ENCODE results near the gene TRIM3.
"Not testable (repeated sequence)": the region's sequence is repeated elsewhere in the genome, so short reads cannot be mapped to it uniquely, and the experiment has no call there.

TRIM3 gene

DNA sequence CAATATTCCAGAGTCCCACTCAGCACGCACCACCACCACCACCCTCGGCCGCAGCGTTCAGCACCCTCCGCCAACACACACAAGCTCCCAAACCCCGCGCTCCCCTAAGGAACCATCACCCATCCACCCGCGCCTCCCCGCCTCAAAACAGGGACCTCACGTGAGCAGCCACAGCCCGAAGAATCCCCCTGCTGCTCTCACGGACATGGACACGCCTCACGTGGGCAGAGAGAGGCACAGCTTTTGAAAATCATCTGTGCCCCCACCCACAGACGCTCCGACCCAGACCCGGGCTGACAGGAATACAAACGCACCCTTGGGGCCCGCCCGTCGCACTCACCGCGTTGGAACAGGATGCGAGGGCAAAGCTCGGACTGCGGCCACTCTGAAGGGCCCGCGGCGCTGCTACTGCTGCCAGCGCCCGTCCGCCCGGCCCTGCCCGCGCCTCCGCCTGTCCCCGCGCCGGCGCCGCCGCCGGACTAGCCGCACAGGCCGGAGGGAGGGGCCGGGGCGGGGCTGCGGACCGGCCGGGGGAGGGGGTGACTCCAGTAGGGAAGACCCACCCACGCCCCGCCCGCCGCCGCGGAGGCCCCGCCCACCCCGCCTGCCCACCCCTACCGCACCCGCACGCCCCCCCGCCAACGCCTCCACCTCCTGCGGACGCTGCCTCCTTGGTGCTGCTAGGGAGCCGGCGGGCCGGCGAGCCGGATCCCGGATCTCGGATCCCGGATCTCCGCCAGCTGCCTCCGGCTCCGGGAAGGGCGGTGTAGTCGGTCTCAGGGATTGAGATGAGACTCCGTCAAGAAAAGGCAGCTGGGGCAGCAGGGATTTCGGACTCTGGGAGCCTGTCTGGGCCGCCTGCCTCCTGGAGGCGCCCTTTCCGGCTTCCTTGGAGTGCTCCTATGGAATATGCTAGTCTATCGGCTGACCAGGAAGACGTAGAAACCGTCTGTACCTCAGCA, at the start of gene TRIM3:
Gene TRIM3 (minus strand): TSS at position 491 of the 962 bp plus-strand sequence. CDS start 8,246 bp downstream, outside the sequence.
- TF ChIP-seq, protein P1, sequence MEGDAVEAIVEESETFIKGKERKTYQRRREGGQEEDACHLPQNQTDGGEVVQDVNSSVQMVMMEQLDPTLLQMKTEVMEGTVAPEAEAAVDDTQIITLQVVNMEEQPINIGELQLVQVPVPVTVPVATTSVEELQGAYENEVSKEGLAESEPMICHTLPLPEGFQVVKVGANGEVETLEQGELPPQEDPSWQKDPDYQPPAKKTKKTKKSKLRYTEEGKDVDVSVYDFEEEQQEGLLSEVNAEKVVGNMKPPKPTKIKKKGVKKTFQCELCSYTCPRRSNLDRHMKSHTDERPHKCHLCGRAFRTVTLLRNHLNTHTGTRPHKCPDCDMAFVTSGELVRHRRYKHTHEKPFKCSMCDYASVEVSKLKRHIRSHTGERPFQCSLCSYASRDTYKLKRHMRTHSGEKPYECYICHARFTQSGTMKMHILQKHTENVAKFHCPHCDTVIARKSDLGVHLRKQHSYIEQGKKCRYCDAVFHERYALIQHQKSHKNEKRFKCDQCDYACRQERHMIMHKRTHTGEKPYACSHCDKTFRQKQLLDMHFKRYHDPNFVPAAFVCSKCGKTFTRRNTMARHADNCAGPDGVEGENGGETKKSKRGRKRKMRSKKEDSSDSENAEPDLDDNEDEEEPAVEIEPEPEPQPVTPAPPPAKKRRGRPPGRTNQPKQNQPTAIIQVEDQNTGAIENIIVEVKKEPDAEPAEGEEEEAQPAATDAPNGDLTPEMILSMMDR (IDR thresholded peaks at IDR 0.05; ENCODE audit: control insufficient read depth, extremely low read depth, insufficient read depth) = 0 out of 2 replicates have a peak, but pooled peaks have one; percentile 14
- peak within 1 kb of the TSS; percentile 83 for H3K4me3 ChIP-seq (ENCODE audit: low read depth, low read length)
- peak; percentile 80 for DNase-seq (ENCODE audit: low read depth)

DNA sequence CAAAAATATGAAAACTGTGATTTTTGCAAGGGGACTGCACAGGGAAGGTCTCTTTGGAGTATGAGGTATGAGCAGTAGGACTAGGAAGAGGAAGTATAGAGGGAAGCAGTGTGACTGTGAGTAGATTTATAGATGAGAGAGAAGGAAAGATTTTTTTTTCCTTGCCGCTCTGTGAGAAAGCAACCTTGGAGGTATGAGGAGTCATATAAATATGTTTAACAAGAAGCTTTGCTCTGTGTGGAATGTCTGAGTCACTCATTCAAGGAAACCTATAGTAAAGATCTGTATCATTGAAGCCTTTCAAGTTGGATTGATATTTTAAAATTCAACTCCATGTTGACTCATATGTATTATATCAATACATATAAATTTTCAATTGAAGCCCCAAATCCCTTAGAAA, 49.5 kb upstream of the TRIM3 start:
- TF ChIP-seq, protein P1 (IDR thresholded peaks at IDR 0.05; ENCODE audit: control insufficient read depth, extremely low read depth, insufficient read depth) = no peak
- peak; percentile 31 for DNase-seq (ENCODE audit: low read depth)
- no peak overlapping the region for H3K4me3 ChIP-seq (ENCODE audit: low read depth, low read length)

DNA sequence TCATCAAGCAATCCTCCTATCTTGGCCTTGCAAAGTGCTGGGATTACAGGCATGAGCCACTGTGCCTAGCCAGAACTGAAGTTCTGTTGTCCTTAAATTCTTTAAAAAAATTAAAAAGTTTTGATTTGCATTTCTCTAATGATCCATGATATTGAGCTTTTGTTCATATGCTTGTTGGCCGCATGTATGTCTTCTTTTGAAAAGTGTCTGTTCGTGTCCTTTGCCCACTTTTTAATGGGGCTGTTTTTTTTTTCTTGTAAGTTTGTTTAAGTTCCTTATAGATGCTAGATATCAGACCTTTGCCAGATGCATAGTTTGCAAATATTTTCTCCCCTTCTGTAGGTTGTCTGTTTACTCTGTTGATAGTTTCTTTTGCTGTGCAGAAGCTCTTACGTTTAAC, 48.2 kb upstream of the TRIM3 start:
- DNase-seq (ENCODE audit: low read depth); H3K4me3 ChIP-seq (ENCODE audit: low read depth, low read length): not testable (repeated sequence)

DNA sequence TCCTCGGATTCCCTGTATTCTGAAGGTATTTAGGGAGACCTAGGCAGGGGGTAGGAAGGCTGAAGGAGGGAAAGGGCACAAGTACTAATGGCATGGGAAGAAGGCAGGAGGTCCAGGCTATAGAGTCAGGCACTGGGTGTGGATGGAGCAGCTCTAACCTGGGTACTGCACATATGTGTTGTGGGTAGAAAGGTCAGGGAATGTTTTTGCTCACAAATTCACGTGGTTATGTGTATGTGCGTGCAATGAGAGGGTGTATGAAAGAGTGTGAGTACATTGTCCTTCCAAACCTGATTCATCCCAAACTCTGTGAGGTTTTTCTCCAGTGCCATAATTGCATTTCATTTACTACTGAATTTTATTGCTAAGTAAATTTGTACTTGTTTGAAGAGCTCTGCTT, 46.5 kb upstream of the TRIM3 start:
- DNase-seq (ENCODE audit: low read depth) = no peak
- no peak overlapping the region for H3K4me3 ChIP-seq (ENCODE audit: low read depth, low read length)
- TF ChIP-seq, protein P1 (IDR thresholded peaks at IDR 0.05; ENCODE audit: control insufficient read depth, extremely low read depth, insufficient read depth) = no peak

DNA sequence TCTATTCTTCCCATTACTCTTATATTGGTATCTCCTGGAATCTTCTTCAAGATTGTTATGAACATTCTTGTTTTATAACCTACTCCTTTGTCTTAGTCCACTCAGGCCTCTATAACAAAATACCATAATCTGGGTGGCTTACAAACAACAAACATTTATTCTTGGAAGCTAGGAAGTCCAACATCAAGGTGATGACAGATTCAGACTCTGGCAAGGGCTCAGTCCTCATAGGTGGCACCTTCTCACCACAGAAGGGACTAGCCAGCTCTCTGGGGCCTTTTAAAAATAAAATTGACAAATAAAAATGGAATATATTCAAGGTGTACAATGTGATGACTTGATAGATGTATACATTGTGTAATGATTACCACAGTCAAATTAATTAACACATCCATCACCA, 43.1 kb upstream of the TRIM3 start:
- DNase-seq (ENCODE audit: low read depth) = no peak
- H3K4me3 ChIP-seq (ENCODE audit: low read depth, low read length) = no peak overlapping the region
- TF ChIP-seq, protein P1 (IDR thresholded peaks at IDR 0.05; ENCODE audit: control insufficient read depth, extremely low read depth, insufficient read depth) = no peak

- TF ChIP-seq, protein P1 (IDR thresholded peaks at IDR 0.05; ENCODE audit: control insufficient read depth, extremely low read depth, insufficient read depth) = peak; percentile 92
- no peak overlapping the region for H3K4me3 ChIP-seq (ENCODE audit: low read depth, low read length)
- peak; percentile 28 for DNase-seq (ENCODE audit: low read depth)
Observed at GRCh38 chr11:6505577-6506240, 32.0 kb upstream of the TRIM3 start.

DNA sequence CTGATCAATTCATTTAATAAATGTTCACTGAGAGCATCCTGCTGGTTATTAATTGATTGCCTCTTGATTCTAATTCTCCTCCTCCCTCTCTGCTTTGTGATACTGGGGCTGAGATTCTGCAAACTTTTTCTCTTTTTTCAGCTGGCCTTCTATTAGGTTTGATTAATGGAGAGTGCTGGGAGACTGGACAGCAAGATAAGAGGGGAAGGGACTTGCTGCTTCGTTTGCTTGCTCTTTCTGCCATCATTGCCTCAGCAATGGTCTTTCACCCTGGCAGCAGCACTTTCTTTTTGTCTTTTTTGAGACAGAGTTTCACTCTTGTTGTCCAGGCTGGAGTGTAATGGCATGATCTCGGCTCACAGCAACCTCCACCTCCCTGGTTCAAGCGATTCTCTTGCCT, 30.4 kb upstream of the TRIM3 start:
- TF ChIP-seq, protein P1 (IDR thresholded peaks at IDR 0.05; ENCODE audit: control insufficient read depth, extremely low read depth, insufficient read depth) = no peak
- H3K4me3 ChIP-seq (ENCODE audit: low read depth, low read length) = no peak overlapping the region
- no peak for DNase-seq (ENCODE audit: low read depth)
